Skeletal muscle tissue (tissue), 5 donors: ENCODE results near the gene CHST11. TPM values are rescaled to one million over a fixed set of nuclear protein-coding genes. Genes with fewer than 3 reads are reported as not detected.
"Not testable (repeated sequence)": the region's sequence is repeated elsewhere in the genome, so short reads cannot be mapped to it uniquely, and the experiment has no call there.

ENCODE experiments used
- H3K27ac ChIP-seq: one replicate; pipeline ENCODE4 v1.7.0; 2013; ENCODE audit warnings: mild to moderate bottlenecking, low read depth, low read length, inconsistent platforms
- H3K27me3 ChIP-seq, 3 donors: one replicate each; pipeline ENCODE4 v1.7.0; 2013; ENCODE audit warnings: low read length in 3 of 3; ENCODE audit not compliant: control insufficient read depth in 3 of 3, insufficient read depth in 3 of 3
- H3K36me3 ChIP-seq, 3 donors: one replicate each; pipeline ENCODE4 v1.7.0; 2013; ENCODE audit warnings: low read length in 3 of 3; ENCODE audit not compliant: control insufficient read depth in 3 of 3, insufficient read depth in 3 of 3
- H3K4me1 ChIP-seq, 3 donors: one replicate each; pipeline ENCODE4 v1.7.0; 2013; ENCODE audit warnings: low read length in 3 of 3, mild to moderate bottlenecking in 3 of 3; ENCODE audit not compliant: control insufficient read depth in 3 of 3, insufficient read depth in 3 of 3
- H3K4me3 ChIP-seq, 3 donors: one replicate each; pipeline ENCODE4 v1.7.0; 2013; ENCODE audit warnings: low read length in 3 of 3
- H3K9ac ChIP-seq, 3 donors: one replicate each; pipeline ENCODE4 v1.7.0; 2013; ENCODE audit warnings: low read length in 3 of 3, mild to moderate bottlenecking in 3 of 3, moderate library complexity in 2 of 3, low read depth in 1 of 3
- H3K9me3 ChIP-seq, 3 donors: one replicate each; pipeline ENCODE4 v1.7.0; 2013; ENCODE audit warnings: low read length in 3 of 3; ENCODE audit not compliant: control insufficient read depth in 3 of 3
- small RNA-seq: library from RNA; depleted of rRNA; stranded (forward); fragments of <200 nt; gene quantifications from one replicate; pipeline ENCODE3, GENCODE V24; 2014
- total RNA-seq: library from RNA; depleted of rRNA; stranded (reverse); fragments of >200 nt; gene quantifications from one replicate; pipeline ENCODE4 v1.2.3, GENCODE V29; 2014
- donor health status: Osteomylitis.

Gene CHST11
- total RNA-seq, 1 donor from 2014 or later, result 2.1 TPM

GRCh38 chr12:104801427-104801826 lies 344.7 kb downstream of the CHST11 start:
- Histone ChIP-seq H3K27me3 (no peaks in the 10 kb centered on the region), H3K4me1 (no peaks in the 10 kb centered on the region), H3K36me3 (no peaks in the 10 kb centered on the region), H3K9me3 (no peaks in the 10 kb centered on the region), H3K9ac (no peak overlapping the region), H3K27ac (no peak overlapping the region), H3K4me3 (no peak overlapping the region)

DNA sequence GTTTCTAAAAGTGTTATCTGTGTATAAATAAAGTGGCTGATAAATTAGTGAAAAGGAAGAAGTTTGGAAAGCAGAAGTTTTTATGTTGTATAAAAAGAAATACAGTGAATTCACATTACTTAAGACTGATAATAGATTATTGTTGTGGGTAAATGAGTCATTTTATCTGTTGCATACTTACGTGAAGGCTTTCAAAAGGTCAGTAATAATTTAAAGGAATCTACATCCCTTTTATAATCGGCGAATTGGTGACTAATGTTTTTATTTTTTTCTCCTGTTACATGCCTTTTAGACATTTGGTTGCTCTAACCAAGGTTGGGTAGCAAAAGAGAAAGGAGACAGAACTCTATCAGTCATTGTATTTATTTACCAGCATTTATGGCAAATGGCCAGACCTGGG lies 345.5 kb downstream of the CHST11 start:
- no peak overlapping the region for H3K4me3 ChIP-seq
- no peaks in the 10 kb centered on the region for H3K4me1 ChIP-seq
- no peak overlapping the region for H3K27ac ChIP-seq
- H3K27me3 ChIP-seq, result no peaks in the 10 kb centered on the region
- no peaks in the 10 kb centered on the region for H3K36me3 ChIP-seq
- no peaks in the 10 kb centered on the region for H3K9me3 ChIP-seq
- H3K9ac ChIP-seq, result no peak overlapping the region

GRCh38 chr12:104805186-104805585 lies 348.4 kb downstream of the CHST11 start:
- no peaks in the 10 kb centered on the region for H3K4me1 ChIP-seq
- no peak overlapping the region for H3K27ac ChIP-seq
- no peaks in the 10 kb centered on the region for H3K9me3 ChIP-seq
- H3K4me3 ChIP-seq, result no peak overlapping the region
- no peak overlapping the region for H3K9ac ChIP-seq
- H3K36me3 ChIP-seq, result no peaks in the 10 kb centered on the region
- no peaks in the 10 kb centered on the region for H3K27me3 ChIP-seq

- H3K9me3 ChIP-seq, H3K9ac ChIP-seq, H3K36me3 ChIP-seq, H3K4me1 ChIP-seq, H3K4me3 ChIP-seq, H3K27me3 ChIP-seq, H3K27ac ChIP-seq: not testable (repeated sequence)
These were observed 349.4 kb downstream of the CHST11 start for GRCh38 chr12:104806194-104806593.

DNA sequence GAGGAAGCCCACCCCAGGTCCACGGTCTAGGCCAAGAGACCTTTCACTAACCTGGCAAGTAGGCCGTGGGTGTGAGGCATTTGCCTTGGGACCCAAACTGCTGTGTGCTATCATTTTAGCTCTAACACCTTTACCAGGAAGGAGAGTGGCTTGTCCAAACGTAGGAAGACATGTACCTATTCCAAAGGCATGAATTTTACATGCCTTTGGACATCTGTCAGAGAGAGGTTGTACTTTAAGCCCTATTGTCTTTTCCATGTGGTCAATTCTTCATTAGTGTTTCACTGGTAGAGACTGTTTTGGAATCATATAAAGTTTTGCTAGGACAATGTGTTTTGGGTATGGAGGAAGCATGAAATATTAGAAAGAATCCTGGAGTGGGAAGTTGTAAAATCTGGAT lies 352.5 kb downstream of the CHST11 start:
- Histone ChIP-seq H3K36me3 (no peaks in the 10 kb centered on the region), H3K4me3 (no peak overlapping the region), H3K27me3 (no peaks in the 10 kb centered on the region), H3K4me1 (no peaks in the 10 kb centered on the region), H3K9me3 (no peaks in the 10 kb centered on the region), H3K27ac (no peak overlapping the region), H3K9ac (no peak overlapping the region)

DNA sequence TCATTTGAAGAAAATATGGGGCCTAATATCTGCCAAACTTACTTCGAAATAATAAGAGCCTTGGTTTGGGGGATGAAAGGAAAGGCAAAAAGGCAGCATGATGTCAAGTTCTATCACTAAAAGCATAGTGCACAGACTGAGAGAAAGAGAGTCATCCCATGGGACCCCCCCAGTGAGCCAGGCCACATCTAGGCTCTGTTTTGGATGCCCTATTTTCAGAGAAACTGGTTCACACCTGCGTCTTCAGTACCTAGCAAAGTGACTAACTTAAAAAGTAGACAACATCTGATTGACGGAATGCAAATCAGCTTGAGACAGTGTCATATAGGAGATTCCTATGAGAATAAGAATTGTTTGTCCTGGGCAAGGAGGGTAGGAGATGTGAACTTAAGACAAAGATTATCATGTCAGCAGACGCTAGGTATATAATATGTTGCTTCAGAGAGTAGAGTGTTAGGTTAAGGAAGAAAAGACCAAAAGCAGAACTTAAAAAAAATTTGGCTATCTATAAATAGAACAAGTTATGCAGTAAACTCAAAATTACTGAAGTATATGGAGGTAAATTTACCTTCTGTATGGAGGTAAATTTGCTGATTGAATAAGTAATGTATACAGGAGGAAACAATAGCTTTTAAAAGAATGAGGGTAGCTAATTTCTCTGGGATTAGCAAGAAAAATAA lies 353.1 kb downstream of the CHST11 start:
- no peak overlapping the region for H3K9ac ChIP-seq
- no peaks in the 10 kb centered on the region for H3K9me3 ChIP-seq
- no peak overlapping the region for H3K4me3 ChIP-seq
- no peaks in the 10 kb centered on the region for H3K36me3 ChIP-seq
- H3K27ac ChIP-seq, result no peak overlapping the region
- H3K4me1 ChIP-seq, result no peaks in the 10 kb centered on the region
- no peaks in the 10 kb centered on the region for H3K27me3 ChIP-seq

Small RNAs within 50 kb of the gene (small RNA-seq; reads per million reads assigned to genes)
- 0.12 reads per million for gene MIR3922

Other genes starting within 250 kb of the CHST11 start
- gene TXNRD1, start 241.2 kb upstream of the CHST11 start, total RNA-seq, result 41.2 TPM
- gene EID3, start 153.2 kb upstream of the CHST11 start, total RNA-seq, result 2.1 TPM